GM21515 (cell line): Measurements from ENCODE around the gene SPART.

Source experiments
- ATAC-seq: cut with Tn5 transposase; IDR thresholded peaks from one replicate; pipeline ENCODE4 v1.9.1; 2021; ENCODE audit not compliant: unreplicated experiment

SPART gene, protein sequence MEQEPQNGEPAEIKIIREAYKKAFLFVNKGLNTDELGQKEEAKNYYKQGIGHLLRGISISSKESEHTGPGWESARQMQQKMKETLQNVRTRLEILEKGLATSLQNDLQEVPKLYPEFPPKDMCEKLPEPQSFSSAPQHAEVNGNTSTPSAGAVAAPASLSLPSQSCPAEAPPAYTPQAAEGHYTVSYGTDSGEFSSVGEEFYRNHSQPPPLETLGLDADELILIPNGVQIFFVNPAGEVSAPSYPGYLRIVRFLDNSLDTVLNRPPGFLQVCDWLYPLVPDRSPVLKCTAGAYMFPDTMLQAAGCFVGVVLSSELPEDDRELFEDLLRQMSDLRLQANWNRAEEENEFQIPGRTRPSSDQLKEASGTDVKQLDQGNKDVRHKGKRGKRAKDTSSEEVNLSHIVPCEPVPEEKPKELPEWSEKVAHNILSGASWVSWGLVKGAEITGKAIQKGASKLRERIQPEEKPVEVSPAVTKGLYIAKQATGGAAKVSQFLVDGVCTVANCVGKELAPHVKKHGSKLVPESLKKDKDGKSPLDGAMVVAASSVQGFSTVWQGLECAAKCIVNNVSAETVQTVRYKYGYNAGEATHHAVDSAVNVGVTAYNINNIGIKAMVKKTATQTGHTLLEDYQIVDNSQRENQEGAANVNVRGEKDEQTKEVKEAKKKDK

DNA sequence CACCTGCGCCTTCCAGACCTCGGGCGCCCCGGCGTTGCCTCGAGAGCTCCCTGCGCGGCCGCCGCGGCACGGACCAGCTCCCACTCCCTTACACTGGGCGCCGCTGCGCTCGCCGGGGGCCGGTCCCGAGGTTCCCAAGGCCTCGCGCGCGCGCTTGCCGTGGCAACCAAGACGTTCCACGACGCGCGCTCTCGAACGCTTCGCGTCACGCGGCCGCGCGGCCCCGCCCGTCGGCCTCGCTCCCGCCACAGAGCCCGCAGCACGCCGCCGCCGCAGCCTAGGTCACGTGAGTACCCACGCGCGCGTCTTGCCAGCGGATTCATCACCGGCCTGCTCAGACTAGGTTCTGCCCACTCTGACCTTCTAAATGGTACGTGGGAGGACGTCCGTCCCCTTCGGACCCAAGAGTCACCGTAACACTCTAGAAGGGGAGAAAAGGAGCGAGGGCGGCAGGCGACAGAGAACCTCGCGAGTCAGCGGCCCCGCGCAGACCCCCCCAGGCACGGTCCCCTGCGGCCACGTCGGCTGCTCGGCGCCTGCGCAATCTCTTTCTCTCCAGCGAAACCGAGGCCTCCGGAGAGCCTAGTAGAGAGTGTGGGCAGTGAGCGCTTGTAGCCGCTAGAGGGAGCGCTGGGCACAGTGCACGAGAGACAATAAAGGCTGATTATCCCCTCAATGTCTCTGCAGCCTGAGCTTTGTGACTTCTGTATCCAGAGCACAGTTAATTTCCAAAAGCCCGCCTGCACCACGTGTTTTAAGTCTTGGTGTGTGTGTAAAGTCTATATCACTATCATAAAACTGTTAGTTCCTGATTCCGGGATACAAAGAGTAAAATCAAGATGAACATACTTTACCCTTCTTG, at the start of gene SPART:
Gene SPART (minus strand): TSS at position 173 of the 862 bp plus-strand sequence. CDS start 10,564 bp downstream, outside the sequence.
- ATAC-seq = peak; percentile 96

DNA sequence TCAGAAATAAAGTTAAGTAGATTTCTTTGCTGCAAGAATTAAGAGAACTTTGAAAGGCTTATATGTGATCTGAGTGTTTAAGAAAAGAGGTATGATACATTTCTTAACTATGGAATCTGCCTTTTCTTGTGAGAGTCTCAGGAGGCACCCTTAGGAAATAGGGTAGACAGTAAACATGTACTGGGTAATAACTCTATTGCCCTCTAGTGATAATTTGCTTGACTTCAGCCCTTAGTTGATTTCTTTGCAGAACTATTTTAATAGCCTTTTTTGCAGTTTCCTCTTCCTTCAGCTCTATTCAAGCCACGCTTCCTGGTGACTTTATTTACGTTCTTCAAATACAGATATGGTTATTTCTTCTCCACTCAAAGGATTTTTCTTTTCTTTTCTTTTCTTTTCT, 49.1 kb upstream of the SPART start:
- ATAC-seq = no peak

DNA sequence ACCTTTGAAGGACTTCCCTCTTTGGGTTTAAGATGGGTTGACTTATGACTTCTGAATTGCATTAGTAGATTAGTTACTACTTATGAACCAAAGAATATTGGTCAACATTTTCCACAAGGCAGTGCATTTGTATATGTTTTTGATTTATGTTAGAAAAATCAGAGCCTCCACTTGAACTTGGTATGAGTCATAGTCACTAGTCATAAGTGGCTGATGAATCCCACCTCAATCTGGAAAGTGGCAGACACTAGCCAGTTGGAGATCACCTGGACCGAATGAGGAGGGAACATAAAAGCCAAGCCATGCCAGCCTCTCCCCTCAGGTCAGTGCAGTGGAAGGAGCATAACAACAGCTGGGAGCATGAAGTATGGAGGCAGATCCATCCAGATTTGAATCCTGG, 39.3 kb upstream of the SPART start:
- ATAC-seq = no peak

DNA sequence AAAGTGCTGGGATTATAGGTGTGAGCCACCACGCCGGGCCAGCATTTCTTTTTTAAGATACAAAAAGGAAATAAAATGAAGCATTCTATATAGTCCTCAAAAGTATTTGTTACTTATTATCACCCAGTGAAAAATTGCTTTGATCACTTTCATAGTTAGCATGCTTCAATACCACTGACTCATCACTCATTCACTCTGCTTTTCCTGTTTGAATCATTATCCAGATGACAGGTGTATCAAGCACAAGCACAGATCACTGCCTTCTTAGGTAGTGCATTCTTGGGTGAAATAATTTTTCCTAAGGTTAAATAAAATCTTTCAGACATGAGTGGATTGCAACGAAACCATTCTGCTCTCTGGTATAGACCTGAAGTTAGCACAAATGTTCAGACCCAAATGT, 35.8 kb upstream of the SPART start:
- ATAC-seq = no peak

DNA sequence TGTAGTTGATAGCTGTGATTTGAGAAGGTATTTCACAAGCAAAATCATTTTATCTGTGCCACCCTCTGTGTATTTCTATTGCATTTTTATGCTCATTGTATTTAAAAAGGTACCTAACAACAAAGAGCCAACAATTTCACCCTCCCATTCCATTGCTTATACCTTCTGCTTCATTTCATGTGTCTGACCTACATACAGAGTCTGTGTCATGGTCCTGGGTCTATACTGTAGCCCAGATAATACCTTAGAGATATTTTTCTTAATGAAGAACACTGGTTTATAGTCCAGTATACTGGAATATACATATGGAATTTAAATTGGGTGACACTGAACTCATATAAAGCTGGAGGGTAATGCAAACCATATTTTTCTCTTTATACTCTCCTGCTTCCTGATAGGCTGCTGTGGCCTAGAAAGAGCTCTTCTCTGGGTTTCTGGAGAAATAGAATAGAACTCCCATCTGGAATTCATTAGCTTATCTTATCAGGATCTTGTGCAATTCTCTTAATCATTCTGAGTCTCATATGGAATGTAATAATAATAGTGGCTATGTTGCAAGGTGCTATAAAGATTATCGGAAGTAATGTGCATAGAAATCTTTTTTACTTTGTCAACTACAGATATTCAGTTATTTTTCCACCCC, 31.8 kb upstream of the SPART start:
- ATAC-seq = no peak

DNA sequence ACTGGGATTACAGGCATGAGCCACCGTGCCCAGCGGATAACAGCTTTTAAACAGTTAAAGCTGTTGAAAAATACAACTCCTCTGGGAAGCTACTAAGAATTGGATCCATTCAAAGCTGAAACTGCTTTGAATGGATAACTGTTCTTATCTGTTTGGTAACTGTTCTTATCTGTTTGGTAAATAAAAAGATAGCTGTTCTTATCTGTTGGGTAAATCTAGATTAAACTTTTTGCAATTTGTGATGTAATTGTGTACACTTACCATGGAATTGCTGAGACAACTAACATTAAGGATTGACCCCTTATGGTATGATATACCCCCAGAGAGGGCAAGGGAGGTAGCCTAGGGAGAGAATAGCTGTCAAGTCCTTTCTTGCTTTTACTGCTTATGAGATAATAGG, 27.9 kb upstream of the SPART start:
- no peak for ATAC-seq

DNA sequence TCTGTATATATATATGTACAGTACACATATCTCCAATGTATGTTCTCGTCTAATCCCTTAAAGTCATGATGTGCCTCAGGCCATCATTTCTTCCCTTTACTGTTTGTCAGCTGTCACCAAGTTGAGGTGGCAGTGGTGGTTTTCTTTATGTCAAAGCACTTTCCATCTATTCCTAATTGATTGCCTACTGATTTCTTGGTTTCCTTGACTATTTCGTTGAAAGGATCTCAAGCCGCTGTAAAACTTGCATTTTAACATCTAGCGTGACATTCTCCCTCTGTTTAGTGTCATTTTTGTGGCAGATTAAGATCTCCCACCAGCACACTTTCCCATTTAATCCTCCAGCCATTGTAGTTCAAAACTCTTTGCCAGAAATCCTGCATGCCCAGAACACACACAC, 25.0 kb upstream of the SPART start:
- ATAC-seq = no peak

DNA sequence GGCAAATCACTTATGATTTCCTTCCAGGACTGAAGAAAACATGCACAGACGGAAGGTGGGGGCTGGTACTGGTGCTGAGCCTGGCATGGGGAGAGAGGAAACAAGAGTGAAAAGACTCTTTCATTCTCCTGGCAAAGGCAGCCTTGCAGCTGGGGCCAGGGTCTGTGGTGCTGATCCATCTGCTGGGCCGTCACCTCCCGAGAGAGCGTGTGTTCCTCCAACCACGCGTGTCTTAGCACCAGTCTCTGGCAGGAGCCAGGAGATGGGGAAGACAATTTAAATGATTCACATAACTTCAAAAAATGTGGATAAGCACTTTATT, 23.9 kb upstream of the SPART start:
- no peak for ATAC-seq

DNA sequence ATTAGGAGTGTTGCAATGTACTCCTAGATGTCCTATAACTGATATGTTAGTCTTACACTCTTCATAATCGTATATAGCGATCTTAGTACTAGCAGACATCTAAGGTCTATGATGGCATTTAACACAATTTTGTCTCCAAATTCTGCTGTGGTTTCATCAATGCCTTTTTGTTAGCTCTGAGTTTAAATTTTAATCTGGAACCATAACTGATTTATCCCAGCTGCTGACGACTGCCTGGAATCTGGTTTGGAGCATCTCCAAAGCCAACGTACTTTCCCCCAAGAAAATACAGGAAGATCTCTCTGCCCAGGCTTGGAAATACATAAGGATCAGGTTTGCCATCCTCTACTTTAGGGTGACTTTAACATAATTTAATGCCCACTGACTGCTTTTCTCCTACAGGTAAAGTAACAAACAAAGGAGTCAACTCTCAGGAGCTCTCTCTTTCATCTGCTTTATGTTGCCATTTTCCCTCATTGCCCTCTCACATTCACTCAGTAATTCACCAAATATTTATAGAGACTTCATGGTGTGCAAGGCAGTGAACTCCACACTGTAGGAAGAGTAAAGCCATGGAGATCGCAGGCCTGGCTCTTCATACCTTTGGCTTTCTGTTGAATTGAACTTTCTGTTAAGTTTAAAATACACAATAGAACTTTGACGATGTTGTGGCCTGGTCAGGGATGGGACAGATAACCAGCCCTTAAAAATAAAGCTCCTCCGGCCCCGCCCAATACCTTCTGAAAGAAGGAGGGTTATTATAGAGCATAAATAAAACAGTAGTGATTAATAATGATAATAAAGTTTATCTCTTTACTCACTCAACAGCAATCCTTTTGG, 23.3 kb upstream of the SPART start:
- ATAC-seq = no peak

DNA sequence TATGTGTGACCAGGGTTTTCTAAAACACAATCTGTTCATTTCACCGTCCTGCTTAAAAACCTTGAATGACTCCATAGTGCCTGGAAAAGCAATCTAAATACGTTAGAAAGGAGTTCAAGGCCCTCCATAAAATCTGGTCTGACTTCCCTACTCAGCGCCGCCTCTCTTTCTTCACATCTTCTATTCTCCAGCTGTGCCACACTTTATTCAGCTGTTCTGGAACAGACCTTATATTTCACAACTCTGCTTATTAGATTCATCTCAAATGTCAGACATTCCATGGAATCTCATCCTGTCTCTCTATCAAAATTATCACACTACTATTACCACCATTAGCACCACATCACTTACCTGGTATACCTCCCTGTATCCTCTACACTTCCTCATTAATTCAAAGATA, 19.8 kb upstream of the SPART start:
- ATAC-seq = no peak

DNA sequence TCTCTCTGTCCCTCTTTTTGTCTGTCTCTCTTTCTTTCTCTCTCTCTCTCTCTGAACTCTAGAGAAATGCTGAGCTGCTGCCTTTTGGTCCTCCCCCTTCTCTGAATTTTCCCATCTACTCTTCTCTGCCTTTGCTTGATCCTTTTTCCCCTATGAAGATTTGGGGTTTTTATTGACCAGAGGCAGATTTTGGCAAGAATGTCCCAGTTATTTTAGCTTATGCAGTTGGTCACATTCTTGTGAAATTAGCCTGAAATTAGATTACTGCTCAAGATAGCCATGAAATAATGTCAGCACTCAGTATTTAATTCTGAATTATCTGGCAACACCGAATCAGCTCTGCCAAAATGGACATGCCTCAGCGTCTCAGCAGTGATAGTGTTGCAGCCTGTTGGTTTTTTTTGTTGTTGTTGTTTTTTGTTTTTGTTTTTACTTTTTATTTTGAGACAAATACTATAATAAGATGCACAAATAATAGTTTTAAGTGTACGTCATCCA, 17.2 kb upstream of the SPART start:
- no peak for ATAC-seq

DNA sequence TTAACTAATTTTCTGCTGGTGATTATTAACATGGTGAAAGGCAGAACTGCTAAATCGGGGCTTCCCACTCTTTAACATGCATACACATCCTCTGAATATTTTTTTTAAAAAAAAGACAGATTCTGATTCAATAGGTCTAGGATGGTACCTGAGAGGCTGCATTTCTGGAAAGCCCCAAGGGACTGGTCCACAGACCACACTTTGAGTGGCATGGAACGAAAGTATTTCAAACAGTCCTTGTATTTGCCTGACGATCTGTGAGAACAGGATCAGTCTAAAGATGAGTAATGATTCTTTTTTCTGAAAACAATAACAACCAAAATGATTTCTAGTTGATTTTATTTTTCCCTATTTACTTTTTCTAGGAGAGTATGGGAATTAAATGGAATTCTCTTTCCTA, 16.7 kb upstream of the SPART start:
- ATAC-seq = no peak

DNA sequence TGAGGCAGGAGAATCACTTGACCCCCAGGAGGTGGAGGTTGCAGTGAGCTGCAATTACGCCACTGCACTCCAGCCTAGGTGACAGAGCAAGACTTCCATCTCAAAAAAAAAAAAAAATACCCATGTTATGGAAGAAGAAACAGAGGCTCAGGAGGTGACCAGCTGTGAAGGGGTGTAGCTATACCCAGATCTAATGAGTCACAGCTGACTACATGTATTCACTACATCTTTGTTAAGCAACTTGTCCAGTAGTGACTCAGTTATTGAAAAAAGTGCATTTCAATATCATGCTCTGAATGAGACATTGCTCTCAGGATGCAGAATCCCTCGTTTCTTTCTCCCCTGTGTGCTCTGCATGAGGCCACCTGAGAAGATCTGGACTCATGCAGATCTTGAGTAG, 16.1 kb upstream of the SPART start:
- no peak for ATAC-seq

DNA sequence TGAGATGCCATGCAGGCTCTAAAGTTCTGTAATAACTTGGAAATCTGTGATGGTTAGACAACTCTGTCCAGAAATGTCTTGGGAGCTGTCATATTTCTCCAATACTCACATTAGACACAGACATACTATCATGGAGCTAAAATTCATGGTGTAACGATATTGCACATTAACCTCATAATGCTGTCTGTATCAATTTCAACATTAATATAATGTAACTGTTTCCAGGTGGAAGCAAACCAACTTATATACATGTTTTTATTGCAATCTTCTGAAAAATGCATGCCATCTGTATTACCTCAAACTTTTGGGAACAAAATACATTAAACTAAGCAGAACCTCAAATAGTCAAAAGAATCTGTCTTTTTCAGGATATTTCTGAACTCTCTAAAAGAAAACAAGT, 14.7 kb upstream of the SPART start:
- no peak for ATAC-seq

DNA sequence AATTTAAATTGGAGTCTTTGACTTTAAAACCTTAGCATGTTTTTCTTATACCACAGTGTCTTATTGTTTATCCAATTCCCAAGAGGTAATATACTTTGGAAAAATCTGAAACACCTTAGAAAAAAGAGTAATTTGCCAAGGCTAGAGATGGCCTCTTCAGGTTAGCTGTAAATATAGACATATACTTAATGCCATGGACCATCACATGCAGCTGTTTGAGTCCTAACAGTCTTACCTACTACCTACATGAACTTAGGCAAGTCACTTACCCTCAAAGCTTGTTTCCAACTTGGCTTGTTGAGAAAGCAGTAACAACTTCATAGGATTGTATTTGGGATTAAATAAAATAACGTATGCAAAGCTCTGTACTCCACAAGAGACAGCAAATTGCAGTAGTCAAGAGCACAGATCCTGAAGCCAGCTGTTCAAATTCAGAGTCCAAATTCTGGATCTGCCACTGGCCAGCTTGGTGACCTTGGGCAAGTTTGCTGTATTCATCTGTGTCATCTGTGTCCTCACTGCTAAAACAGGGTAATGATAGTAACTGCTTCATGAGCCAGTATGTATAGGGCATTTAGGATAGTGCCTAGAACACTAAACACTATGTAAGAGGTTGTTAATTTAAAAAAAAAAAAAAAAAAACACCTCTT, 13.2 kb upstream of the SPART start:
- ATAC-seq = no peak

DNA sequence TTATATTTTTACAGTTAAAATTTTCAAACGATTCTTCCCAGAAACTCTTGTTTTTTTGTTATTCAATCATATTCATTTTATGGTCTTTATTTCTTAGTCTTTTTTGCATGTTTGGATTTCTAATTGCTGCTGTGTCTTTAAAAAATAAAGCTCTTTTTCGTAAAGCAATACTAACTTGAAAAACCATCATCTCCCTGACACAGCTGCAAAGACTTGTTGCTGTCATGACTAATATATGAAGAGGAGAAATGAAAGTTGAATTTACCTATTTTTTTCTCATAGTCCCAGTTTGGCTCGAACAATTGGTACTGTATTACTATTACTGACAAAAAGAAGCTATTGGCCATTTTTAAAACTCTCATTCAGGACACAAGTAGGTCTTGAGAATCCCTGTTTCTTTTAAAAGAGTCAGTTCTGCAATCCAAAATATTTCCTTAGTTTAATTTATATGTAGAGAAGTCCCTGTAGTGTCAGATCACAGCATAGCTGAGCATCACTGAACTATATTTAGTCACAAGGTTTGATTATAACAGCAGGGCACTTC, 12.1 kb upstream of the SPART start:
- no peak for ATAC-seq

DNA sequence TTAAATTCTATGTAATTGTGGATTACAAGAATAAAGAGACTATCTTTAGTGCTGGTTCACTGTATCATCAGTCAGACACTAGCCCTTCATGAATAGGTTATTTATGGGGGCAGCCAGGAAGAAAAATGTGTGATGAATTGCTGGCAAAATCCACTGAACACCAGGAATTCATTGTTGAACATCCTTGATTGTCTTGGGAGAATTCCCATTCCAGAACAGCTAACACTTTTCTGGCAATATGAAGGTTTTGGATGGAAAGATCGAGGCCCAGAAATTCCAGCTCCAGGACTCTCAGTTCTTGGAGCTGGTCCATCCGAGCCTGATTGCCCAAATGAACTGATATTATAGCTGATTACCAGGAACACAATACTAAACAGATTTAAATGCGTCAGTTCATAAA, 11.5 kb upstream of the SPART start:
- no peak for ATAC-seq

DNA sequence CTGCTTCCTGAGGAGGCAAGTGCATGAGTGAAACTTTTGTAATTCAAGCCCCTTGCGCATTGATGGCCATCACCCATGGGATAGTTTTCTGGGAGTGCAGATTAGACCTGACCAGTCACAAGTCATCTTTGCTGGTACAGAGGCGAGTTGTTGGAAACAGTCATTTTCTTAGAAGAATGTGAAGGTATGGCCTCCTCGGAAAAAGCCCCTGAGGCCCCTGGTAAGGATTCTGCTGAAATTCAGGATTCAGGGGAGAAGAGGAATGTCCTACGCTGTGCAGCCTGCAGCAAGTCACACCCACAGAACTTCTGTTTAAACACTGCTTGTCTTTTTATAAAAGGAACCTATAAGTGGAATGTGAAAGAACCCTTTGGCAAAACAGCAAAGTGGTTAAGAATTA, 11.0 kb upstream of the SPART start:
- ATAC-seq = no peak

DNA sequence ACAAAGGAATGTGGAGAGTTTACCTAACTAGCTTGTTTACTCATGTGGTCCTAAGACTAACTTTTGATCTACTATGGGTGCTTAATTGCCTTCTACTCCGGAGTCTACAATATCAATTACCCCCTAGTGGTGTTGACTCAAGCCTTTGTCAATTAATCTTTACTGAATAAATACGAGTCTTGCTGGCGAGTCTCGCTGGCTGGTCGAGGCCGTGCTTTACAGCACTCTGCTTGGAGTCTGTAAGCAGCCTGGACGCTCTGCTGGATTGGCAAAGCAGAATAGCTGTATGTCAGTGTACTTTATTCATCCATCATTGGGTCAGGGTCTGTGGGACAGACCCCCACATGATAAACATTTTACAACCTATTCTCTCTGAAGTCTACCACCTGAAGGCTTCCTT, 9.9 kb upstream of the SPART start:
- no peak for ATAC-seq

DNA sequence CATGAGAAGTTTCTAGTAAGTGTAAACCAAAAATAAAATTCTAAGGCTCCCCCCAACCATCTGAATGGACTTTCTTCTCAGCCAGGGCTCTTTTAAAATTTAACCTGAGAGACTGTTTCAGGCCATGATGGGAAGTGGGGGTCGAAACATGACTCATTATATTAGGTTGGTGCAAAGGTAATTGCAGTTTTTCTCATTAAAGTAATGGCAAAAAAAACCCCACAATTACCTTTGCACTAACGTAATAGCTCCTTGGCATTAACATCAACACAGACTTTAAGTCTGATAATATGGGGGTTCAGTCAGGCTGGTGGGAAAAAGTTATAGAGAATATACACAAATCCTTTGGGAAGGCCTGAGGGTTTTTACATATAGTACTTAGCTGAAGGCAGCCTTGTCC, 9.4 kb upstream of the SPART start:
- no peak for ATAC-seq
